Tibial nerve (tissue), 4 donors: Measurements from ENCODE around the gene MS4A18.

Experiments
- CTCF ChIP-seq, 5 experiments: fragments of 200-600 bp in 3 of 5; fragments of 450-650 bp in 2 of 5; sonication (generic) in 3 of 5; IDR thresholded peaks; one replicate each; pipeline ENCODE4 v1.5.1; 2016 to 2019; ENCODE audit warnings: antibody characterized with exemption in 5 of 5, mild to moderate bottlenecking in 3 of 5, moderate library complexity in 2 of 5
- EP300 ChIP-seq, 2 donors: sonication (generic); formaldehyde crosslinking; IDR thresholded peaks; one replicate each; pipeline ENCODE4 v1.6.1; 2017; ENCODE audit warnings: antibody characterized with exemption in 2 of 2, mild to moderate bottlenecking in 1 of 2

DNA sequence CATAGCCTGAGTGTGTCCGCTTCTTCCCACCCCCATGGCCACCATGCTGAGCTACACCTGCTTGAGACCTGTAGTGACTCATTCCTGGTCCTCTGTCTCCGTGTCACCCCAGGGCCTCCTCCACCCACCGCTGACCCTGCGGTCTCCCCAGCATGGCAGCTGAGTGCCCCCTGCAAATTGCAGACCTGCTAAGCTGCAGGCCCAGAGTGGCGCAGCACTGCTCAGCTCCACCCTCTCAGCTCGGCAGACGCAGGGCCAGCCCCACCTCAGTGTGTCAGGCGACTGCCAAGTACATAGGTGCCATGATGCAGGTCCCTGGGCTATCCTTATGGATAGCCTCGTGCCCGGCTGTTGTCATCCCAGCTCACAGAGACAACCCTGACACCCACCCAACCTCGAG, 45.3 kb downstream of the MS4A18 start:
- TF ChIP-seq CTCF (IDR thresholded peaks at IDR 0.05) (no peak), EP300 (IDR thresholded peaks at IDR 0.05) (no peak)
